Jurkat, Clone E6-1 (cell line): ENCODE results near the gene MAP7D2.

ENCODE experiments used
- DNase-seq: peaks from one replicate; pipeline ENCODE4 v3.0.0-alpha.2; 2011; ENCODE audit warnings: low read depth, low spot score
- H3K4me3 ChIP-seq: 2 replicates; pipeline ENCODE4 v1.5.1; 2011; ENCODE audit warnings: mild to moderate bottlenecking, low read length, control low read depth, moderate library complexity

MAP7D2 gene

DNA sequence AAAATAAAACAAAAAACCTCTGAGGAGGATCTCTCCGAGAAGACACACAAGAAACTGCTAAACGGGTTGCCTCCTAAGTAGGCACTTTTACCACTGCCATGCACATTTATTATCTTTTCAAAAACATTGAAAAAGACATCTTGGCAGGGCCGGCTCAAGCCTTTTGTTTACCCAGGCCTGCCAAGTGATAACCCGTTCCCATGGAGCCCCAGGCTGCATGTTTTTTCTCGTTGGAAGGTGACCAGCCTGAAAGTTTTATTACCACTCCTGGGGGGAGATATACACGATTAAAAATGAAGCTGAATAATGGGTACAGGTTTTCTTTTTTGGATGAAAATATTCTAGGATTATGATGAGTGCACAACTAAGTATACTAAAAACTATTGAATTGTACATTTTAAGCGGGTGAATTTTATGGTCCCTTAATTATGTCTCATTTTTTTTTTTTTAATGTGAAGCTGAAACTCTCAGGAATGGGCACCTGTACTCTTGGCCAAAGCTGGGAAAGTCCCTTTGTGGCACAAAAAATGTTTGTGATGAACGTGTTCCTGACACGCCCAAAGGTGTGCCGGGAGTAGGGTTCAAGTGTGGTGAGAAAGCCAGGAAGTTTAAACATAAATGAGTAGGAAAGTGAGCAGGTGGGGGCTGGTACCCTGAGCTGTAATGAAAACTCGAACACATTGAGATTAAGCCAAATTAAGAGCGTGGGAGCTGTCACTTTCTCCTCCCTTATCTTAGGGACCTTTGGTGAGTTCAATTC lies 1.5 kb upstream of the MAP7D2 start:
- DNase-seq, result no peak
- no peak overlapping the region for H3K4me3 ChIP-seq

DNA sequence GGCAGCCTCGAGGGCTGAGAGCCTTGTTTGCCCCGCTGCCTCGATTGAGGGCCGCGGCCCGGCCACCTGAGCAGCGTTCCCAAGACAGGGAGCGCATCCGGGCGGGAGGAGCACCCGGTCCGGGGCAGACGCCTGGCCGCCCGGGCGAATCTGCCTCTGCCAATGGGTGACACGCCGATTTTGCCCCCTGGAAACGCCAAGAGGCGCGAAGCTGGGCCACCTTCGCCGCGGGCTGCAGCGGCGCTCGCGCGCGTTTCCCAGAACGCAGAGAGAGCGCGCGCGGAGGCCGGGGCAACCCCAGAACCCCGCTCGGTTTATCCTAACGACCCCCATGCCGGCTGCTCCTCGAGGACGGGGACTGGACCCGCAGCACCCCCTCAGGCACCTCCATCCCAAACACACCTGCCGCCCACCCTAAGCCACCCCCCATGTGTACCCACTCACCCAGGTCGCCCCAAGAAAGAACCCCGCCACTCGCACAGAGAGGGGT lies 575 bp downstream of the MAP7D2 start:
- no peak for DNase-seq
- H3K4me3 ChIP-seq, result no peak overlapping the region

DNA sequence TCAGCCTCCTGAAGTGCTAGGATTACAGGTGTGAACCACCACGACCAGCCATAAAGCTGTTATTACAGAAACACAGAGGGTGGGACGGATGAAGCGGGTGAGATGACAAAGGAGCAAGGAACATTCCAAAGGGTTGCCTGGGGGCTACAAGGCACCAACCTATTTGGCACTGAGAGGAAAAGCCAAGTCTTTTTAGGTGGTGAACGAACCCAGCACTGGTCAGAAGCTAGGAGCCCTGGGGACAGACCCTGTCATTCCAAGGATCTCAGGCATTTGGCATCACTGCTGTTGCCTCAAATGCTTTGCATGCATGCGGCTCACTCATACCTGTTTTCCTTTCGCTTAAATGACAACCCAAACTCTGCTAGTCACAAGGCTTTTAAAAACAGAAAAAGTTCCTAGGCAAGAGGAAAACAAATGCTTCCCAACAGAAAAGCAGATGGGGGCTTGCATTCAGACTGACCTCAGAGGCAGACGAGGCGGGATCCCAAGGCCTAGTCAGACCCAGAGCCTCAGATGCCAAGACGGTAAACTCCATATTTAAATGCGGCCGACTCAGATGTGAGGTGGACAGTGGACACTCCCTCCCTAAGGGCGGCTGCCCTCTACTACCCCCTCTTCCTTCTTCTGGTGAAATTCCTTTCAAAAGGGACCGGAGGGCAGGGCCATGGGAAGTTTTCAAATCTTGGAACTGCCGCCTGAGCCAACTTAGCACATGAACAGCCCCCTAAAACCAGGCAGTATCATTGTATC lies 4.5 kb downstream of the MAP7D2 start:
- H3K4me3 ChIP-seq, result no peak overlapping the region
- DNase-seq, result no peak

DNA sequence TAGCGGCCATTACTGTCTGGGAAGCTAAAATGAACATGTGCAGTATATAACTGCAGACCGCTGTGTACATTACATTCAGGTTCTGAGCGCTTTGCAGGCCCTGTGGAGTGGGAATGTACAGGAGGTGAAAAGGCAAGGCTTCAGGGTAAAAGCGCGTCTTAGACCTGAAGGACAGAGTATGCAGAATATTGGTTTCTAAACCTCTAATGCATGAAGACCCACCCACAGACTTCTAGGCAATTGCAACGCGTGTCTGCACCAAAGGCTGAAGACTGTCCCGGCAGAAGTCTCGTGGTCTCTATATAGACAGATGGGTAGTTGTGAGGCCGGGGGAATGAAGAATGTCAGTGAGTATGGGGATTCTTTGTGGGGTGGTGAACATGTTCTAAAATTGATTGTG lies 5.4 kb downstream of the MAP7D2 start:
- no peak for DNase-seq
- no peak overlapping the region for H3K4me3 ChIP-seq

DNA sequence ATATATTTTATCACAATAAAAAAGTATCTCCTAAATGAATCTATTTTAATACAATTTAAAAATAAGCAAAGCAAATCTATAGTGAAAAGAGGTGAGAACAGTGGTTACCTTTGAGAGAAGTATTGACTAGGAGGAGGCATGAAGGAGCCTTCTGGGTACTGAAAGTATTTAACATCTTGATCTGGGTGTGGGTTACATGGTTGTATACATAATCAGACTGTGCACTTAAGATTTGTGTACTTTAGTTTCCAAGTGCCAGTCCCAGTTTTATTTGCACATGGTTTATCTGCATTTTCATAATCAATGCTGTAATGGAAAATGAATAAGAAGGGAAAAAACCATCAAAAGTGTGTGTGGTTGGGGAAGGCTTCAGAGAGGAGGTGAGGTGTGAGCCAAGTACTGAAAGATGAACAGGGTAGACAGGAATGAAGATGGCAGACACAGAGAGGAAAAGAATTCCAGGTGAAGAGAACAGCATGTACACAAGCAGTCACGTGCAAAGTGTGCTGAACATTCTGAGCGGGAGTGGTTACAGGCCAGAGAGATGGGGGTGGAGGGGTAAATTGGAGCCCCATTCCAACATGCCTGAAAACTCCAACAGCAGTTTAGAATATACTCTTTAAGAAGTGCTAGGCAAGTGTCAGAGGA lies 14.6 kb downstream of the MAP7D2 start:
- no peak for DNase-seq
- no peak overlapping the region for H3K4me3 ChIP-seq

DNA sequence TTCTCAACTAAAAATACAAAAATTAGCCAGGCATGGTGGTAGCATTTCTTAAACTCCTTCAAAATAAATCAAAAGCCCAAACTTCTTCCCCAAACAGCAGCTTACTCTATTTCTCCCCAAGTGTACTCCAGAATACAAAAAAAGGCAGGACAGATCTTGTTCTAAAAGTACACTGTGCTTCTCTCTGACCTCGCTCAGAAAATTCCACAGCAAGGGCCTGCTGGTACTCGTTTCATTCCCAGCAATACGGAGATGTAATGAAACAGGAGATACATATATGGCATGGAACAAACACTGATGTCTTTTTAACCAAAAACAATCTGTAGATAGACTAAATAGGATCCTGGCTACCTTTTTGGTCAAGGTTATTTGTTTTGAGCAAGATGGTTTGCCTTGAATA lies 25.2 kb downstream of the MAP7D2 start:
- no peak for DNase-seq
- H3K4me3 ChIP-seq, result no peak overlapping the region

DNA sequence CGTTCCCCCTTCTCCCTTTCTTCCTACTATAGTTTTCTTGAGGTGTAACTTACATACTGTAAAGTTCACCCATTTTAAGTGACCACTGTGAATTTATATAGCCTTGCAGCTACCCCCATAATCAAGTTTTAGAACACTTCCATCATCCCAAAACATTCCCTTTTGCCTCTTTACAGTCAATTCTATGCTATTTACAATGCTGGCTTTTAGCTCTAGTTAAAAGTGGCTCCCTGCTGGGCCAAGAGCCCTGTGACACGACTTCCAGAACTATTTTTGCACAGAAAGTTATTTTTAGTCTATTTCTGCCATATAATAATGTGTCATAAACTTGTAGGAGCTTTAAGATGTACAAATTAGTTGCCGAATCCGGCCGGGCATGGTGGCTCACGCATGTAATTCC lies 26.9 kb downstream of the MAP7D2 start:
- H3K4me3 ChIP-seq, result no peak overlapping the region
- DNase-seq, result no peak

DNA sequence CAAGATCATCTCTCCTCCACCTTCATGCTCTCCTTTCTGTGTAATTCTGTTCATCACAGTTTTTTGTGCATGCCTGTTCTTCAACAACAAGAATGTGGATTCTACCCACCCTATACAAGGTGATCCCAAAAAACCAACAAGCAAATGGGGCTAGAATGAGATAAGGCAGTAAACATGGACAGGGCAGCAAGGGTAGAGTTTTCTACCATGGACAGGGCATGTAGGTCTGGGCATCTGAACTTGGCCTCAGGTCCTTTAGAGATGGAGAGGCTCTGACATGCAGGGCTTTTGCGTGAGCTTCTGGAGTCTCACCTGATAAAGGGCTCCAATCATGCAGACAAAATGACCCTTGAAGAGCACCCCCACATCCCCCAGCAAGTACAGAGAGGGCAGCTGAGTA lies 36.4 kb downstream of the MAP7D2 start:
- no peak overlapping the region for H3K4me3 ChIP-seq
- no peak for DNase-seq

DNA sequence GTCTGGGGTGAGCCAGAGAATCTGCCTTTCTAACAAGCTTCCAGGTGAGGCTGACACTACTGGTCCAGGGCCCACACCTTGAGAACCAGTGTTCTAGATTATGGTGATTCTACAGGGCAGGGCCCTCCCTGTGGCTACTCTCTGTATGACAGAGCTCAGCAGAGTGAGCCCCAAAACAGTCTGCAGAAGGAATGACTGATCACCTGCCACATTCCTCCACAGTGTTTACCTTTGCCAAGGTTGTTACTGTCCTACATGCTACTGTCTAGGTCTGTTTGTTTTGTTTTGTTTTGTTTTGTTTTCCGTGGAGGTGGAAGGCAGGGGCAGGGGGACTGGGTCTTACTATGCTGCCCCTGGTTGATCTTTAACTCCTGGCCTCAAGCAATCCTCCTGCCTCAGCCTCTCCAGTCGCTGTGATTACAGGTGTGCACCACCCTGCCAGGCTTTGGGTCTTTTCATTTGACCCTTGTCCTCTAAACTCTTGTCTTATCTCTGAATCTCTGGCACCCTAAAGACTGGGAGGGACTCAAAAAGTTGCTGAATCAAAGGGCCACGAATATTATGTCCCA lies 45.1 kb downstream of the MAP7D2 start:
- DNase-seq, result no peak

DNA sequence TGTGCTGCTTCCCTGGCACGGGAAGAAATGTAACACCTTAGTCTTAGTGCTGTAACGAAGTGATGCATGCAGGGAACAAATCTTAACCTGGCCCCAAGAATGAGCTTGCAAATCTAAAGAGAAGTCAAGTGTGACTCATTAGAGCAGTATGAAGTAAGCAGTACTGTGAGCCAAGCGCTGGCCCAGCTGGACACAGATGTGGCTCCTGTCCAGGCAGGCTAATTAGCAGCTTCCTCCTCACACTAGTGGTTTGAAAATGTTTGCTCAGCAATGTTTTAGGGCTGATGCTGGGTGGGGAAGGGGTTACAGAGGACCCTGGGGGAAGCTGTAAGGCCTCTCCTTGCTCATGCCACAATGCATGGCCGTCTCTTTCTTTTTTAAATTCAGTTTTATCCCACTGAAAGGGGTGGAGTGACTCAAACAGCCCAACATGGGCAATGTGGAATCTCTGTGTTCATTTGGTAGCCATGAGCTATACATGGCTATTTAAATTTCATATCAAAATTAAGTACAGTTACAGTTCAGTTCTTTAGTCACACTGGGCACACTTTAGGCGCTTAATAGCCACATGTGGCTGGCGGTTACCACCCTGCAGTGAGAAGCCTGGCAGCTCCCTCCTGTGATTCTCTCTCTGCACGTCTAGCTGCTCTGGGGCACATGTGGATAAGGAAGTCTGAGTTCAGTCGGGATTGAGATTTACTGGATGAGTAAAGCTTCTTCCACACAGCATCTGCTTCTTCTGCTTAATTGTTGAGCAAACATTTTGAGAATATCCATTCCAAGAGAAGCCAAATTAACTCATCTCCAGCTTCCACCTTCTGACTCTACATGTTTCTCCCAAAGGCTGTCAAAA lies 48.8 kb downstream of the MAP7D2 start:
- no peak overlapping the region for H3K4me3 ChIP-seq
- DNase-seq, result no peak

More for the DNA sequence above, 45.1 kb downstream of the MAP7D2 start:
- H3K4me3 ChIP-seq, result no peak overlapping the region

DNA sequence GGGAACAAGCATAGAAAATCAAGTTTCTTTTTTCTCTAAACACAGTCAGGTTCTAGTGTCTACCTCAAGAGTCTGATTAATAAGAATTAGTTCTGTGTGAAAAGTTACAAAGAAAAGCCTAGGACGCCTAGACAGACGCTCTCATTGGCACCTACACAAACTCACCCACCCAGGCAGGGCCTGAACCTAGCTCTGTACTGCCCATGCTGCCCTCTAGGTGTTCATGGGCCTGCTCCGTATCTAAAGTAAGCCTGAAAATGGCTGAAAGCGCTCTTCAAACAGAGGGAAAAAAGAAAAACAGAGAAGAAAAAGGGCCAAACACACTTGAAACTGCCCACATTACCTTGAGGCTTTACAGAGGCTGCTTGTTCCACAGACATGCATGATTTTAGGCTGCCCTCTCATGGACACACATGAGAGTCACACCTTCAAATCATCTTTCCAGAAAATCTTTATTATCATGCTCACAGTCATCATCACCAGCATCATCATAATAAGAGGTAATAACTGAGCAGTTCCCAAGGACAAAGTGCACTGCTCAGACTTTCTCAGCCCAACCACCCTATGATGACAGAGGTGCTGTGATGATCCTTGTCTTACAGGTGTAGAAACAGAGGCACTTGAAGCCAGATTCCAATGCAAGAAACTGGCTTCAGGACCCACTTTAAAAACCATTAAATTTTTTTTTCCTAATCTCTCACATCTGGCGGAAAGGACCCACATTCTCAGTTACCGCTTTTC lies 49.6 kb downstream of the MAP7D2 start:
- no peak overlapping the region for H3K4me3 ChIP-seq
- peak; percentile 54 for DNase-seq

DNA sequence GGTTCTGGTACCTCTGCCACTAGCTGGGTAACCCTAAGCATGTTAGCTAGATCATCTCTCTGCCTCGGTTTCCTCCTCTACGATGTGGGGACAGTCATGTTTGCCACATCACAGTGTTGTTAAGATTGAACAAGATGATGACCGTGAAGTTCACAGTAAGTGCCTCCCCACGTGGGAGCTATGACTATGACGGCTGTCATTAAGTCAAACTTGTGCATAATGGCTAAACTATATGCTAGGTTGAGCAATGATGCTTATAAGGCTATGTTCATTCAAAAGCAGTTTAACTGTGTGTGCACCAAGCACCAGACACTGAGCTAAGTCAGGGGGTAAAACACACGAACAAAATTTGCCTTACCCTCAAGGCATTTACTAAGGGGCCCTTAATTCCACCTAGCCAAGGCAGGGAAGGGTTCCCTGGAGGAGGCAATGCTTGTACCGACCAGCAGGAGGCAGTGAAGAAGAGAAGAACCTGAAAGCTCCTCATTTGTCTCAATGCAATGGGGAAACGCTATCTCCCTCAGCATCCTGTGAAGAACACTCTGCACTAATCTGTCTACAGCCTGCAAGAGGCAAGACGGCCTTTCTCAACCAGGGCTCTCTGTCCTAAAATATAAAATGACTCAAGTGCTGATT lies 52.9 kb downstream of the MAP7D2 start:
- peak; percentile 34 for DNase-seq
- no peak overlapping the region for H3K4me3 ChIP-seq

DNA sequence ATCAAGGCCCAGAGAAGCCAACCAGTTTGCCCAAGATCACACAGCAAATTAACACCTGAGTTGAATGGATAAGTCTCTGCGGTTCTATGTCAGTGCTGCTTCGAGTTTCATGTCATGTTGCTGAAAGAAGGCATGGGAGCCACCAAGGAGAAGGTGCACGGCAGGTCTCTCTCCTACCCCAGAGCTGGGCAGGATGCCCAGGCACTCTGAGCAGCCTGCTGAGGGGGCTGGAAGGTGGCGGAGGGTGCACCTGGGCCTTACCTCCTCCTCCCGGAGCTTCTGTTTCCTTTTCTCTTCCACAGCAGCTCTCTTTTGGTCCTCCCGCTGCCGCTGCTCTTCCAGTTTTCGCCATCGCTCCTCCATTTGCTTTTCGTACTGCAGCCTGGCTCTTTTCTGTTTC lies 53.6 kb downstream of the MAP7D2 start:
- H3K4me3 ChIP-seq, result no peak overlapping the region
- no peak for DNase-seq

DNA sequence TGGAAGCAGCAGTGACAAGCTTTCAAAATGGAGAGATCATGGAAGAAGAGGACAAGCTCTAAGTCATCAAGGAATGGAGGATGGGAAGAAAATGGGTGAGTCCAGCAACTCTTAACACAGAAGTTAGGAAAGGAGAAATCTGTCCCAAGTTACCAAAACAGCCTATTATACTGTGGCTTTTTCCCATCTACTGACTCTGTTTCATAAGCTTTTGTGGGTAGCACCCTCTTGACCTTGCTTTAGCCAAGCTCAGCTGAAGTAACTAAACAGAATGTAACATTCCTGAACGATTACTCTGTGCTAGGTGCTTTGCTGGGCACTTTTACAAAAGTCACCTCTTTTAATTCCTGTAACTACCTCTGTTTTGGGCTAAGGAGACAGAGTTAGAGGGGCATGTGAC lies 54.9 kb downstream of the MAP7D2 start:
- DNase-seq, result no peak
- H3K4me3 ChIP-seq, result no peak overlapping the region

DNA sequence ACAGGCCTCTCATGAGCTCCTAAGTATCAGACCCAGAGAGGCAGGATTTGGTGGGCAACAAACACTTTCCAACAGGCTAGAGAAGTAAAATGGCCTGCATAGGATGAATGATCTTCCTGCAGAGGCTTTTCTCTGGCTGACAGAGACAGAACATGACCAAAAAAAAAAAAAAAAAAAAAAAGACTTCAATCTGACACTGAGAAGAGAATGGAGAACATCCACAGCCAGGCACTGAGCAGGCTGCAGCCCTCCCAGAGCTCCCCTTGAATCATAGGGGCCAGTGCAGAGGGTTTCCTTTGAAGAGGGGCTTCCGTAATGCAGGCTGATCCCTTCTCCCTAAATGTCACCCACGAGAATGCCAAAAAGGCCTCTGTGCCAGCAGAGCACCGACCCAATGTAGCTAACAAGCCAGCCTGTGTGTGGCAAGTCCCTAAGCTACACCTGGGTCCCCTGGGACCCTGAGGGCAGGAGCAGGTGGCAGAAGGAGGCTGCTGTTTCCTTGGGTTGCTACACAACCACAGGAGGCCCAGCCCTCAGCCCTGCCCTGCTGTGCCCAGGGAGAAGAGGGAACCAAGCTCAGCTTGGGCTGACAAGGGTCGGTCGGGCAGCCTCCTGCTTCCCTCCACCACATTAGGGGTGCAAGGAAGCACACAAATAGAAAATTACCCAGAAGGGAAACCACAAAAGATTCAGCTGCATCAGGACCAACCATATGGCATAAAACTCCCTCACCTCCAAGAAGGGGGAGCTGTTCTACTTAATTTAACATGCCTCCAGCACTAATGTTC lies 55.6 kb downstream of the MAP7D2 start:
- peak; percentile 88 for DNase-seq

DNA sequence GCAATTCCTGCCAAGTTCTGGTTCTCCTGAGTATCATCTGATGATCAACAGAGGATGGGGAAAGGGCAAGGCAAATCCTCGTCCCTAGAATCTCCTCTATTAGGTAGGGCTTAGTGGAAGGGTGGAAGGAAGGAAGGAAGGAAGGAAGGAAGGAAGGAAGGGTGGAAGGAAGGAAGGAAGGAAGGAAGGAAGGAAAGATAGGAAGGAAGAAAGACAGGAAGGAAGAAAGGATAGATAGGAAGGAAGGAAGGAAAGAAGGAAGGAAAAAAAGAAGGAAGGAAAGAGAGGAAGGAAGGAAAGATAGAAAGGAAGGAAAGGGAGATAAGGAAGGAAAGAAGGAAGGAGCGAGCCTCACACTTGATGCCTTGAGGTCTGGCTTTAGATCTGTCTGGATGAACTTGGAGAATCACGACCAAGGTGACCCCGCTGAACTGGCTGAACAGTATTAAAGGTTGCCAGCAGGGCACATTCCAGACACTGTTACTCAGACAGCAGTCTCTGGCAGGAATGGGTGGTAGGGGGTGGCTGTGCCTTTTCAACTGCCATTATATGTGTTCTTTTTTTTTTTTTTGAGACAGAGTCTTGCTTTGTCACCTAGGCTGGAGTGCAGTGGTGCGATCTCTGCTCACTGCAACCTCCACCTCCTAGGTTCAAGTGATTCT lies 57.1 kb downstream of the MAP7D2 start:
- DNase-seq, result no peak

More for the DNA sequence above, 55.6 kb downstream of the MAP7D2 start:
- H3K4me3 ChIP-seq, result no peak overlapping the region

DNA sequence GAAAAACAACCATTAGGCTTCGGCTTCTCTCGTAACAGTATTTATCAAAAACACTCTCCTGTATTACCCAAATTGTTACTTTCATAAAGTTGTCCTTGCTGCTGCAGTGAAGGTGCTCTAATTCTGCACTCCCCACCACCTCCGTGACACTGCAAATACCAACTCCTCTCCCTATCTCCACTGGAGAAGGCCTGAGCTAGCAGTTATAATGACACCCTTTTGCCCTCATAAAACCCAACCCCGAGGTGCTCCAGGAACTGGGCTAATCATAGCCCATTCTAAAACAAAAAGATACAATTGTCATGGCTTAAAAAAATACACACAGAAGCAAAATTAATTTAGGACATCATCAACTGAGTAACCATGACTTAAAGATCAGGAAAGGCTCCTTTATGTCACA lies 59.2 kb downstream of the MAP7D2 start:
- no peak overlapping the region for H3K4me3 ChIP-seq
- DNase-seq, result no peak

More for the DNA sequence above, 57.1 kb downstream of the MAP7D2 start:
- H3K4me3 ChIP-seq, result no peak overlapping the region
